Measurements from ENCODE around the gene AFF3.

Gene AFF3

GRCh38 chr2:100148883-100149282, 6.5 kb upstream of the AFF3 start:
- no peaks in the 10 kb centered on the region for H3K27me3 ChIP-seq (replicated peaks; ENCODE audit: control insufficient read depth, insufficient read depth, low read length, poor library complexity, severe bottlenecking)
- no peak overlapping the region for H3K4me3 ChIP-seq (ENCODE audit: insufficient read depth, low read depth, low read length, poor library complexity, severe bottlenecking)
- H3K27ac ChIP-seq (ENCODE audit: insufficient read depth, low read length, poor library complexity, severe bottlenecking): no peak overlapping the region
- no peak for DNase-seq
- H3K4me1 ChIP-seq (ENCODE audit: control insufficient read depth, insufficient read depth, low read length, poor library complexity, severe bottlenecking): no peaks in the 10 kb centered on the region
- H3K9me3 ChIP-seq (ENCODE audit: control insufficient read depth, low read length): no peaks in the 10 kb centered on the region
- no peaks in the 10 kb centered on the region for H3K36me3 ChIP-seq (ENCODE audit: control insufficient read depth, insufficient read depth, low read length)

GRCh38 chr2:100146657-100146960, 4.2 kb upstream of the AFF3 start:
- Histone ChIP-seq H3K4me3 (ENCODE audit: insufficient read depth, low read depth, low read length, poor library complexity, severe bottlenecking) (no peak overlapping the region), H3K27me3 (replicated peaks; ENCODE audit: control insufficient read depth, insufficient read depth, low read length, poor library complexity, severe bottlenecking) (no peaks in the 10 kb centered on the region), H3K27ac (ENCODE audit: insufficient read depth, low read length, poor library complexity, severe bottlenecking) (no peak overlapping the region), H3K36me3 (ENCODE audit: control insufficient read depth, insufficient read depth, low read length) (no peaks in the 10 kb centered on the region), H3K9me3 (ENCODE audit: control insufficient read depth, low read length) (no peaks in the 10 kb centered on the region), H3K4me1 (ENCODE audit: control insufficient read depth, insufficient read depth, low read length, poor library complexity, severe bottlenecking) (no peaks in the 10 kb centered on the region)
- no peak for DNase-seq

GRCh38 chr2:100145893-100146656, 3.7 kb upstream of the AFF3 start:
- Histone ChIP-seq H3K9me3 (ENCODE audit: control insufficient read depth, low read length) (no peaks in the 10 kb centered on the region), H3K4me3 (ENCODE audit: insufficient read depth, low read depth, low read length, poor library complexity, severe bottlenecking) (no peak overlapping the region), H3K27me3 (replicated peaks; ENCODE audit: control insufficient read depth, insufficient read depth, low read length, poor library complexity, severe bottlenecking) (no peaks in the 10 kb centered on the region), H3K27ac (ENCODE audit: insufficient read depth, low read length, poor library complexity, severe bottlenecking) (no peak overlapping the region), H3K36me3 (ENCODE audit: control insufficient read depth, insufficient read depth, low read length) (no peaks in the 10 kb centered on the region), H3K4me1 (ENCODE audit: control insufficient read depth, insufficient read depth, low read length, poor library complexity, severe bottlenecking) (no peaks in the 10 kb centered on the region)
- no peak for DNase-seq

- DNase-seq: no peak
- Histone ChIP-seq H3K27ac (ENCODE audit: insufficient read depth, low read length, poor library complexity, severe bottlenecking) (no peak overlapping the region), H3K4me3 (ENCODE audit: insufficient read depth, low read depth, low read length, poor library complexity, severe bottlenecking) (no peak overlapping the region), H3K27me3 (replicated peaks; ENCODE audit: control insufficient read depth, insufficient read depth, low read length, poor library complexity, severe bottlenecking) (no peaks in the 10 kb centered on the region), H3K4me1 (ENCODE audit: control insufficient read depth, insufficient read depth, low read length, poor library complexity, severe bottlenecking) (no peaks in the 10 kb centered on the region), H3K36me3 (ENCODE audit: control insufficient read depth, insufficient read depth, low read length) (no peaks in the 10 kb centered on the region), H3K9me3 (ENCODE audit: control insufficient read depth, low read length) (no peaks in the 10 kb centered on the region)
These were observed 896 bp upstream of the AFF3 start for GRCh38 chr2:100143286-100143685.

GRCh38 chr2:100141906-100142305, 484 bp downstream of the AFF3 start:
- no peaks in the 10 kb centered on the region for H3K27me3 ChIP-seq (replicated peaks; ENCODE audit: control insufficient read depth, insufficient read depth, low read length, poor library complexity, severe bottlenecking)
- no peaks in the 10 kb centered on the region for H3K36me3 ChIP-seq (ENCODE audit: control insufficient read depth, insufficient read depth, low read length)
- H3K27ac ChIP-seq (ENCODE audit: insufficient read depth, low read length, poor library complexity, severe bottlenecking): no peak overlapping the region
- H3K4me1 ChIP-seq (ENCODE audit: control insufficient read depth, insufficient read depth, low read length, poor library complexity, severe bottlenecking): peaks cover 3% of the 10 kb centered on the region
- no peaks in the 10 kb centered on the region for H3K9me3 ChIP-seq (ENCODE audit: control insufficient read depth, low read length)
- H3K4me3 ChIP-seq (ENCODE audit: insufficient read depth, low read depth, low read length, poor library complexity, severe bottlenecking): peak overlapping the region; percentile 30
- no peak for DNase-seq

- Histone ChIP-seq H3K4me3 (ENCODE audit: insufficient read depth, low read depth, low read length, poor library complexity, severe bottlenecking) (no peak overlapping the region), H3K4me1 (ENCODE audit: control insufficient read depth, insufficient read depth, low read length, poor library complexity, severe bottlenecking) (peaks cover 3% of the 10 kb centered on the region), H3K27me3 (replicated peaks; ENCODE audit: control insufficient read depth, insufficient read depth, low read length, poor library complexity, severe bottlenecking) (no peaks in the 10 kb centered on the region), H3K9me3 (ENCODE audit: control insufficient read depth, low read length) (no peaks in the 10 kb centered on the region), H3K27ac (ENCODE audit: insufficient read depth, low read length, poor library complexity, severe bottlenecking) (no peak overlapping the region), H3K36me3 (ENCODE audit: control insufficient read depth, insufficient read depth, low read length) (no peaks in the 10 kb centered on the region)
- DNase-seq: no peak
These were observed 1.8 kb downstream of the AFF3 start for GRCh38 chr2:100140582-100140981.

- no peak for DNase-seq
- H3K27me3 ChIP-seq (replicated peaks; ENCODE audit: control insufficient read depth, insufficient read depth, low read length, poor library complexity, severe bottlenecking): no peaks in the 10 kb centered on the region
- H3K9me3 ChIP-seq (ENCODE audit: control insufficient read depth, low read length): no peaks in the 10 kb centered on the region
- H3K4me1 ChIP-seq (ENCODE audit: control insufficient read depth, insufficient read depth, low read length, poor library complexity, severe bottlenecking): peaks cover 3% of the 10 kb centered on the region
- H3K4me3 ChIP-seq (ENCODE audit: insufficient read depth, low read depth, low read length, poor library complexity, severe bottlenecking): no peak overlapping the region
- no peaks in the 10 kb centered on the region for H3K36me3 ChIP-seq (ENCODE audit: control insufficient read depth, insufficient read depth, low read length)
- H3K27ac ChIP-seq (ENCODE audit: insufficient read depth, low read length, poor library complexity, severe bottlenecking): no peak overlapping the region
These were observed 4.4 kb downstream of the AFF3 start for GRCh38 chr2:100137866-100138570.

GRCh38 chr2:100137318-100137717, 5.1 kb downstream of the AFF3 start:
- H3K27ac ChIP-seq (ENCODE audit: insufficient read depth, low read length, poor library complexity, severe bottlenecking): no peak overlapping the region
- H3K4me3 ChIP-seq (ENCODE audit: insufficient read depth, low read depth, low read length, poor library complexity, severe bottlenecking): no peak overlapping the region
- H3K27me3 ChIP-seq (replicated peaks; ENCODE audit: control insufficient read depth, insufficient read depth, low read length, poor library complexity, severe bottlenecking): no peaks in the 10 kb centered on the region
- DNase-seq: no peak
- no peaks in the 10 kb centered on the region for H3K9me3 ChIP-seq (ENCODE audit: control insufficient read depth, low read length)
- no peaks in the 10 kb centered on the region for H3K36me3 ChIP-seq (ENCODE audit: control insufficient read depth, insufficient read depth, low read length)
- H3K4me1 ChIP-seq (ENCODE audit: control insufficient read depth, insufficient read depth, low read length, poor library complexity, severe bottlenecking): peaks cover 3% of the 10 kb centered on the region

- no peaks in the 10 kb centered on the region for H3K27me3 ChIP-seq (replicated peaks; ENCODE audit: control insufficient read depth, insufficient read depth, low read length, poor library complexity, severe bottlenecking)
- H3K4me1 ChIP-seq (ENCODE audit: control insufficient read depth, insufficient read depth, low read length, poor library complexity, severe bottlenecking): peaks cover 3% of the 10 kb centered on the region
- no peak overlapping the region for H3K27ac ChIP-seq (ENCODE audit: insufficient read depth, low read length, poor library complexity, severe bottlenecking)
These were observed 6.1 kb downstream of the AFF3 start for GRCh38 chr2:100136310-100136709.

GRCh38 chr2:100135415-100135814, 7.0 kb downstream of the AFF3 start:
- Histone ChIP-seq H3K36me3 (ENCODE audit: control insufficient read depth, insufficient read depth, low read length) (no peaks in the 10 kb centered on the region), H3K27me3 (replicated peaks; ENCODE audit: control insufficient read depth, insufficient read depth, low read length, poor library complexity, severe bottlenecking) (no peaks in the 10 kb centered on the region), H3K9me3 (ENCODE audit: control insufficient read depth, low read length) (no peaks in the 10 kb centered on the region), H3K4me1 (ENCODE audit: control insufficient read depth, insufficient read depth, low read length, poor library complexity, severe bottlenecking) (peaks cover 3% of the 10 kb centered on the region), H3K27ac (ENCODE audit: insufficient read depth, low read length, poor library complexity, severe bottlenecking) (no peak overlapping the region), H3K4me3 (ENCODE audit: insufficient read depth, low read depth, low read length, poor library complexity, severe bottlenecking) (no peak overlapping the region)
- DNase-seq: no peak

More at GRCh38 chr2:100136310-100136709, 6.1 kb downstream of the AFF3 start:
- no peaks in the 10 kb centered on the region for H3K36me3 ChIP-seq (ENCODE audit: control insufficient read depth, insufficient read depth, low read length)
- no peak overlapping the region for H3K4me3 ChIP-seq (ENCODE audit: insufficient read depth, low read depth, low read length, poor library complexity, severe bottlenecking)
- no peak for DNase-seq
- no peaks in the 10 kb centered on the region for H3K9me3 ChIP-seq (ENCODE audit: control insufficient read depth, low read length)

All from effector memory CD4-positive, alpha-beta T cell (primary cell).